Progenitor cell of endocrine pancreas (in vitro differentiated cells): Measurements from ENCODE around the gene KRTAP5-7. TPM values are rescaled to one million over a fixed set of nuclear protein-coding genes. Genes with fewer than 3 reads are reported as not detected.
A peak's percentile ranks its signal among the peaks of the same experiment; 100 is the strongest.
"Not testable (repeated sequence)": the region's sequence is repeated elsewhere in the genome, so short reads cannot be mapped to it uniquely, and the experiment has no call there.

Source experiments
- DNase-seq: peaks from one replicate; pipeline ENCODE4 v3.0.0; 2021; ENCODE audit warnings: low spot score; ENCODE audit not compliant: unreplicated experiment
- H3K27ac Mint-ChIP-seq: 2 replicates; pipeline ENCODE4 v1.8.0; 2021; ENCODE audit warnings: mild to moderate bottlenecking, moderate library complexity, mixed read lengths
- H3K27me3 Mint-ChIP-seq: 2 replicates; pipeline ENCODE4 v1.8.0; 2021; ENCODE audit warnings: mixed read lengths
- H3K36me3 Mint-ChIP-seq: 2 replicates; pipeline ENCODE4 v1.8.0; 2022; ENCODE audit warnings: mixed read lengths; ENCODE audit not compliant: insufficient read depth
- H3K4me1 Mint-ChIP-seq: 2 replicates; pipeline ENCODE4 v1.8.0; 2021; ENCODE audit warnings: low read depth, mixed read lengths
- H3K4me3 Mint-ChIP-seq: 2 replicates; pipeline ENCODE4 v1.8.0; 2021; ENCODE audit warnings: low read depth, mild to moderate bottlenecking, moderate library complexity, mixed read lengths
- H3K9me3 Mint-ChIP-seq: 2 replicates; pipeline ENCODE4 v1.8.0; 2021; ENCODE audit warnings: low read depth, mixed read lengths
- total RNA-seq: library from RNA; stranded (reverse); gene quantifications from 2 replicates; pipeline ENCODE4 v1.2.1, GENCODE V29; 2021
- TF ChIP-seq, protein P1 (sequence below): fragments of 200-600 bp; sonication (generic); IDR thresholded peaks from one replicate; pipeline ENCODE4 v1.5.0; 2021; ENCODE audit warnings: antibody characterized with exemption, mild to moderate bottlenecking; ENCODE audit not compliant: unreplicated experiment

Gene KRTAP5-7
- total RNA-seq, 1 donor from 2014 or later: 0.41 TPM

DNA sequence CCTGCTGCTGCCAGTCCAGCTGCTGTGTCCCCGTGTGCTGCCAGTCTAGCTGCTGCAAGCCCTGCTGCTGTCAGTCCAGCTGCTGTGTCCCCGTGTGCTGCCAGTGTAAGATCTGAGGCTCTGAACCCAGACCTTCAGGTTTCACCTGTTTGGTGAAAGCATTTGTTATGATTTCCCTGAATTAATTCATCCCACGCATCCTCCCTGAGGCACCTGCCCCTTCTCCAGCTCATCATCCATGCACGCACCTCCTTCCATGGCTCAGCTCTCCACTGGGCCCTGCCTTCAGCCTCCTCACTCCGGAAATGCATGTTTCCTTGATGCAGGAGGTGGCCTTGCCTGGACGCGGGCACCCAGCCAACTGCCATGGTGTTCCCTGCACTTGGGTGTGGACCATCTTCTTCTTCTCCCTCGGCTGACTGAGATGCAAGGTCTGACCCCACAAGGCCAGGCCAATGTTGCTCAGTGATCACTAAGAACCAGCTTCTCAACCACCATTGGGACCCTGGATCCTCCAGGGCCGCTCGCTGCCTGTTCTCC, 39.1 kb downstream of the KRTAP5-7 start:
- Mint-ChIP-seq H3K4me1 (peaks cover 6% of the 10 kb centered on the region), H3K36me3 (no peaks in the 10 kb centered on the region), H3K27ac (peak overlapping the region; percentile 2), H3K4me3 (no peak overlapping the region), H3K9me3 (no peaks in the 10 kb centered on the region), H3K27me3 (peaks cover 39% of the 10 kb centered on the region)
- DNase-seq: no peak
- TF ChIP-seq, protein P1, sequence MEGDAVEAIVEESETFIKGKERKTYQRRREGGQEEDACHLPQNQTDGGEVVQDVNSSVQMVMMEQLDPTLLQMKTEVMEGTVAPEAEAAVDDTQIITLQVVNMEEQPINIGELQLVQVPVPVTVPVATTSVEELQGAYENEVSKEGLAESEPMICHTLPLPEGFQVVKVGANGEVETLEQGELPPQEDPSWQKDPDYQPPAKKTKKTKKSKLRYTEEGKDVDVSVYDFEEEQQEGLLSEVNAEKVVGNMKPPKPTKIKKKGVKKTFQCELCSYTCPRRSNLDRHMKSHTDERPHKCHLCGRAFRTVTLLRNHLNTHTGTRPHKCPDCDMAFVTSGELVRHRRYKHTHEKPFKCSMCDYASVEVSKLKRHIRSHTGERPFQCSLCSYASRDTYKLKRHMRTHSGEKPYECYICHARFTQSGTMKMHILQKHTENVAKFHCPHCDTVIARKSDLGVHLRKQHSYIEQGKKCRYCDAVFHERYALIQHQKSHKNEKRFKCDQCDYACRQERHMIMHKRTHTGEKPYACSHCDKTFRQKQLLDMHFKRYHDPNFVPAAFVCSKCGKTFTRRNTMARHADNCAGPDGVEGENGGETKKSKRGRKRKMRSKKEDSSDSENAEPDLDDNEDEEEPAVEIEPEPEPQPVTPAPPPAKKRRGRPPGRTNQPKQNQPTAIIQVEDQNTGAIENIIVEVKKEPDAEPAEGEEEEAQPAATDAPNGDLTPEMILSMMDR: no peak

DNA sequence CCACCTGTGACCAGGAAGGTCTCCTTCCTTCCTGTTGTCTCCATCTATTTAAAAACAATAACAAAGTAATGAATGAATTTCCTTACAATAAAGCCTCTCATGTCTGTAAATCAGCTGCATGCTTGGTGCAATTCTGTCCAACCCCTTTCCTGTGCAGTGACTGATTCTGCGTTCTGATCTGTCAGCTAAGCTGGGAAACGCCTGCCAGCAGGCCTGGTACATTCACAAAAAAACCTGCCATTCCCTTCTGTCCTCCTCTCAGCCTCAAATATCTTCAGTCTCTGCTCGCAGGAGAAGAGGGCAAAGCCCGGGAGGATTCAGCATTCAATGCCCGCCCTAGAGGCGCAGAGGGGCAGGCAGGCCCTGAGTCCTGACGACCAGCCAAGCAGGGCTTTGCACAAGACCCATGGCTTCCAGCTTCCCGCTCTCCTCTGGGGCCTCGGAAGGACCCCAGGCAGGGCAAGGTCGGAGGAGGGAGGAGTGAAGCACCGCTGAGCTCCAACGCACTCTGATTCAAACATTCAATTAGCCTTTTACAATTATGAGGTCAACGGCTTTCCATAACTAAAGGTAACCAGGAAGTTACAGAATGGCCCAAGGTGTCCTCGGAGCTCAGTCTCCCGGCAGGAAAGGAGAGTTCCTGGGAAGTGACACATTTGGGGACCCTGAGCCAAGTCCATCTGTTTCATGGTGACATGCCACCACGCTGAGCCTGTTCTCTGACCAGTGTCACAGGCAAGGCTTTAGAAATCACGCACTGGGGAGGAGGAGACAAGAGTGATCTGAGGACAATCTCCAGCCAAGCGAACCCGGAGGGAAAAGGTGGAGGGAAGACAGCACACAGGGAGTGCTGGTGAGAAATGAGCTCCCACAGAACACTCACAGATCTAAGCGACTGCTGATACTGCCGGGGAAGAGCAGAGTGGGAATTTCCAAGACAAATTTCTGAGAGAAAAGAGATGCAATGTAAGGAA, 39.8 kb downstream of the KRTAP5-7 start:
- peaks cover 38% of the 10 kb centered on the region for H3K27me3 Mint-ChIP-seq
- not testable (repeated sequence) for H3K4me3 Mint-ChIP-seq, H3K36me3 Mint-ChIP-seq, H3K9me3 Mint-ChIP-seq, DNase-seq, H3K4me1 Mint-ChIP-seq
- peak overlapping the region; percentile 35 for H3K27ac Mint-ChIP-seq

GRCh38 chr11:71567633-71568032, 40.6 kb downstream of the KRTAP5-7 start:
- H3K4me3 Mint-ChIP-seq, DNase-seq, H3K9me3 Mint-ChIP-seq, H3K4me1 Mint-ChIP-seq, H3K36me3 Mint-ChIP-seq, H3K27ac Mint-ChIP-seq: not testable (repeated sequence)
- peaks cover 38% of the 10 kb centered on the region for H3K27me3 Mint-ChIP-seq

DNA sequence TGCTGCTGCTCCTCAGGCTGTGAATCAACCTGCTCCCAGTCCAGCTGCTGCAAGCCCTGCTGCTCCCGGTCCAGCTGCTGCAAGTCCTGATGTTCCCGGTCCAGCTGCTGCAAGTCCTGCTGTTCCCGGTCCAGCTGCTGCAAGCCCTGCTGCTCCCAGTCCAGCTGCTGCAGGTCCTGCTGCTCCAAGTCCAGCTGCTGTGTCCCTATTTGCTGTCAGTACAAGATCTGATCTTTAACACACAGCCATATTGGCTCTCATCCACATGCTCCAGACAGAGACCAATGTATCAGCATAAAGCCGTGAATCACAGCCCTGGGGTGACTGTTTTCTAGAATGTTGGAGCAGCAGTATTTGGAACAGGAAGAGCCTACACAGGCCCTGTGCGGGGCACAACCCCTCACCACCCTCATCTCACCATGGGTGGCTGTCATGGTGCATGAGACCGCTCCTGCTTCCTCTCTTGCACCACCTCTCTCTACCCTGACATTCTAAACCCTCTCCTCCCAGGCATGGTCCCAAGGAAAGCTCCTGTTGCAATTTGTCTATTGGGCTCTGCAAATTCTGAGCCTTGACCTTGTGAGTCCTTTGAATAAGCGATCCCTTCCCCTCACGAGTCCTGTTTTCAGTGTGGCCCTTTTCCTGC, 41.8 kb downstream of the KRTAP5-7 start:
- no peak overlapping the region for H3K4me3 Mint-ChIP-seq
- TF ChIP-seq, protein P1: no peak
- DNase-seq: no peak
- no peaks in the 10 kb centered on the region for H3K36me3 Mint-ChIP-seq
- no peaks in the 10 kb centered on the region for H3K9me3 Mint-ChIP-seq
- H3K4me1 Mint-ChIP-seq: peaks cover 6% of the 10 kb centered on the region
- H3K27ac Mint-ChIP-seq: no peak overlapping the region
- peaks cover 28% of the 10 kb centered on the region for H3K27me3 Mint-ChIP-seq

GRCh38 chr11:71571101-71571850, 44.2 kb downstream of the KRTAP5-7 start:
- not testable (repeated sequence) for H3K9me3 Mint-ChIP-seq, H3K36me3 Mint-ChIP-seq, H3K4me3 Mint-ChIP-seq, H3K4me1 Mint-ChIP-seq, H3K27ac Mint-ChIP-seq, DNase-seq
- H3K27me3 Mint-ChIP-seq: peaks cover 22% of the 10 kb centered on the region

GRCh38 chr11:71572811-71573210, 45.7 kb downstream of the KRTAP5-7 start:
- H3K9me3 Mint-ChIP-seq: no peaks in the 10 kb centered on the region
- no peak for DNase-seq
- H3K27me3 Mint-ChIP-seq: peaks cover 10% of the 10 kb centered on the region
- H3K27ac Mint-ChIP-seq: no peak overlapping the region
- H3K4me1 Mint-ChIP-seq: peaks cover 2% of the 10 kb centered on the region
- TF ChIP-seq, protein P1: no peak
- no peaks in the 10 kb centered on the region for H3K36me3 Mint-ChIP-seq
- H3K4me3 Mint-ChIP-seq: no peak overlapping the region
